AG10803 (cell line): ENCODE measurements around the gene FXYD2.

Source experiments
- DNase-seq: peaks from one replicate; pipeline ENCODE4 v3.0.0; 2010; ENCODE audit warnings: low read depth
- H3K4me3 ChIP-seq: 2 replicates; pipeline ENCODE4 v1.5.1; 2011; ENCODE audit warnings: mild to moderate bottlenecking, low read length, control low read depth
- TF ChIP-seq, protein P1 (sequence below): conservative IDR thresholded peaks from 2 replicates; pipeline ENCODE4 v1.5.1; 2011; ENCODE audit warnings: mild to moderate bottlenecking, low read length, control low read depth, inconsistent platforms

The FXYD2 gene

GRCh38 chr11:117834838-117835443 is 10.4 kb upstream of the FXYD2 start:
- TF ChIP-seq, protein P1, sequence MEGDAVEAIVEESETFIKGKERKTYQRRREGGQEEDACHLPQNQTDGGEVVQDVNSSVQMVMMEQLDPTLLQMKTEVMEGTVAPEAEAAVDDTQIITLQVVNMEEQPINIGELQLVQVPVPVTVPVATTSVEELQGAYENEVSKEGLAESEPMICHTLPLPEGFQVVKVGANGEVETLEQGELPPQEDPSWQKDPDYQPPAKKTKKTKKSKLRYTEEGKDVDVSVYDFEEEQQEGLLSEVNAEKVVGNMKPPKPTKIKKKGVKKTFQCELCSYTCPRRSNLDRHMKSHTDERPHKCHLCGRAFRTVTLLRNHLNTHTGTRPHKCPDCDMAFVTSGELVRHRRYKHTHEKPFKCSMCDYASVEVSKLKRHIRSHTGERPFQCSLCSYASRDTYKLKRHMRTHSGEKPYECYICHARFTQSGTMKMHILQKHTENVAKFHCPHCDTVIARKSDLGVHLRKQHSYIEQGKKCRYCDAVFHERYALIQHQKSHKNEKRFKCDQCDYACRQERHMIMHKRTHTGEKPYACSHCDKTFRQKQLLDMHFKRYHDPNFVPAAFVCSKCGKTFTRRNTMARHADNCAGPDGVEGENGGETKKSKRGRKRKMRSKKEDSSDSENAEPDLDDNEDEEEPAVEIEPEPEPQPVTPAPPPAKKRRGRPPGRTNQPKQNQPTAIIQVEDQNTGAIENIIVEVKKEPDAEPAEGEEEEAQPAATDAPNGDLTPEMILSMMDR: no peak

GRCh38 chr11:117834068-117834810 is 9.7 kb upstream of the FXYD2 start:
- no peak overlapping the region for H3K4me3 ChIP-seq
- DNase-seq: no peak
- TF ChIP-seq, protein P1: no peak

More at GRCh38 chr11:117834838-117835443, 10.4 kb upstream of the FXYD2 start:
- no peak overlapping the region for H3K4me3 ChIP-seq
- no peak for DNase-seq

- DNase-seq: no peak
Observed at GRCh38 chr11:117833401-117833891, 8.9 kb upstream of the FXYD2 start.

GRCh38 chr11:117832511-117832910 is 8.0 kb upstream of the FXYD2 start:
- H3K4me3 ChIP-seq: no peak overlapping the region
- TF ChIP-seq, protein P1: no peak
- no peak for DNase-seq

More at GRCh38 chr11:117833401-117833891, 8.9 kb upstream of the FXYD2 start:
- H3K4me3 ChIP-seq: no peak overlapping the region
- TF ChIP-seq, protein P1: no peak

- no peak overlapping the region for H3K4me3 ChIP-seq
- DNase-seq: no peak
- TF ChIP-seq, protein P1: no peak
Observed at GRCh38 chr11:117831661-117832415, 7.3 kb upstream of the FXYD2 start.

DNA sequence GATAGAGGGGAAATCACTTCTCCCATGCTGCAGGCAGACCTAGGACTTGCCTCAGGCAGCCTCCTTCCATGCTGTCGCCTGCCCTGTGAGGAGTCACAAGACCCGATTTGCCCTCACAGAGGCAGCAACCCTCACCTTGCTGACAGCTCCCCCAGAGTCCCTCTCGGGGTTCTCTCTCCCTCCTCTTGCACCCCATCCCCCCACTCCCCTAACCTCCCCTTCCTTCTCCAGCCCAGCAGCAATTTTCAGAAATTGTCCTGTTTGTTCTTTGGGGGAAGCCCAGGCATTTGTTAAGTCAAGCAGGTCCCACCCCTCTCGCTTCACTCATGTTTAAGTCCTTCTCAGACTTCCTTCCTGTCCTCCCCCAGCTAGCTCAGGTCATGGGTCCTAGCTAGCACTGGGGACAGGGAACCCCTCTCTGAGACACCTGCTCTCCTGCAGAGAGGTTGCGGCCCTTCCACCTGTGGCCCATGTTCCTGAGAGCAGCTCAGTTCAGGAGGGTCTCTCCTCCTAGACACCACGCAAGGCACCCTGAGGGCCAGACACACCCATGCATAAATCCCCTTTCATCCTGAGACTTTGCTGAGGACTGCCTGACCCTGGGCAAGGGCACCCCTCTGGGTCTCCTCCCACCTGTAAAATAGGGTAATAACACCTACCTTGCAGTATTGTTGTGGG is 6.3 kb upstream of the FXYD2 start:
- no peak overlapping the region for H3K4me3 ChIP-seq
- TF ChIP-seq, protein P1: no peak
- no peak for DNase-seq
